GM18511 (cell line): ENCODE data around the gene AGT.
"Not testable (repeated sequence)": the region's sequence is repeated elsewhere in the genome, so short reads cannot be mapped to it uniquely, and the experiment has no call there.

Source experiments
- ATAC-seq: cut with Tn5 transposase; IDR thresholded peaks from one replicate; pipeline ENCODE4 v1.9.1; 2021; ENCODE audit warnings: mild to moderate bottlenecking, moderate library complexity; ENCODE audit not compliant: unreplicated experiment

The AGT gene

GRCh38 chr1:230708631-230709580 is 5.0 kb downstream of the AGT start:
- ATAC-seq, result no peak

DNA sequence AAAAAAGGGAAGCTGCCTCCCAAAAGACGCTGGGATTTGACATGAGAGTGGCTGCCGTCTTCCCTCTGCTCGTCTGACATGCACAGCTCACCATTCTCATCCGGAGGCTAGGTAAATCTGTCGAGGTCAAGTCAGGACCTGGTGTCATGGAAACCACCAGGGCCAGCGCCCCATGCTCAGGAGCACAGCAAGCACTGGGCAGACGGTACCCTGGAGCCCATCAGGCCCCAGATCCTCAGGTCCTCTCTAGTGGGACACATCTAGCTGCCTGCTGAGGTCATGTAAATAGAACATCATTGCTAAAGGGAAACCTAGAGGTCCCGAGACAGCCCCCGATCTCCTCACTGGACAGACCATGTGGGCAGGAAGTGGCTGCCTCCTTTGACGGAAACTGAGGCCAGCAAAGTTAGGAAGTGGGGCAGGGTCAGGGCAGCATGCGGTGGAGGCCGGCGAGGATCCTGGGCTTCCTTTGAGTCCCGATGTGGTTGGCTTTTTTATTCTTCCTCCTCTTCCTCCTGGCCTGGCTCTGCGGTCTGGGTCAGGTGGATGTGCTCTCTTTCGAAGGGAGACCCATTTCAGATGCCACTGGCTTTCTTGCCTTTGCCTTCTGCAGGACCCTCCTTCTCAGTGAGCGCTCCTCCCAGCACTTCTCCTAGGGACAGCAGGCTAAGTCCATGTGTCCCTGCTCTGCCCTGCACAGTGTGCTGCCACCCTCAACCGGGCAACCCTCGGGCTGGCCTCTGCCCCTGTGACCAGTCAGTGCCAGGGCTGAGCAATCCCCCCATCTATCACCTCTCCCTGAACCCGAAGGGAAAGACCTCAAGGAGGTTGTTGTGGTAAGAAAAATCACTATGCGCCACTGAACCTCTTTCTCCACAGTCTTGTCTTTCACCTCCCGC is 5.9 kb downstream of the AGT start:
- no peak for ATAC-seq

- ATAC-seq, result no peak
These were observed 6.8 kb downstream of the AGT start for GRCh38 chr1:230706887-230707731.

DNA sequence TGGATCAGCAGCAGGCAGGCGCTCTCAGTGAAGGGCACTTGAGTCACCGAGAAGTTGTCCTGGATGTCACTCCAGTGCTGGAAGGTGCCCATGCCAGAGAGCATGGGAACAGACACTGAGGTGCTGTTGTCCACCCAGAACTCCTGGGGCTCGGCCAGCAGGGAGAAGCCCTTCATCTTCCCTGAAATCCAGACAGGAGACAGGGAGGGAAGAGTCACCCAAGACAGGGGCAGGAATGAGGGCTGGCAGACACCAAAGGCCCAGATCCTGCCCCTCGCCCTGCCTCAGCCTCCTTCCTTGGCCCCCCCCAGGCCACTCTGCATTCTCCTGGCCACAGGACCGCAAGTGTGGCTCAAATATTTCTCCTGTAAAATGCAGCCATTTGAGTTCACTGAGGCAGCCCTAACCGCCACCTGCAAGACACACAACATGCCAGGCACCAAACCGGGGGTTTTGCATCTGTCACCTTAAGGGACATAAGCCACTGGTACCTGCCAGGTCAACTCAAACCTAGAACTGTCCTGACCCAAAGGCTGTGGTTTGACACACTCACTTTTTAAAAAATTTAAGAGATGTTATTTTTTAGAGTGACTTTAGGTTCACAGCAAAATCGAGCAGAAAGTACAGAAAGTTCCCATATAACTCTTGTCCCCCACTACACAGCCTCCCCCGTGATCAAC is 7.8 kb downstream of the AGT start:
- ATAC-seq, result no peak

DNA sequence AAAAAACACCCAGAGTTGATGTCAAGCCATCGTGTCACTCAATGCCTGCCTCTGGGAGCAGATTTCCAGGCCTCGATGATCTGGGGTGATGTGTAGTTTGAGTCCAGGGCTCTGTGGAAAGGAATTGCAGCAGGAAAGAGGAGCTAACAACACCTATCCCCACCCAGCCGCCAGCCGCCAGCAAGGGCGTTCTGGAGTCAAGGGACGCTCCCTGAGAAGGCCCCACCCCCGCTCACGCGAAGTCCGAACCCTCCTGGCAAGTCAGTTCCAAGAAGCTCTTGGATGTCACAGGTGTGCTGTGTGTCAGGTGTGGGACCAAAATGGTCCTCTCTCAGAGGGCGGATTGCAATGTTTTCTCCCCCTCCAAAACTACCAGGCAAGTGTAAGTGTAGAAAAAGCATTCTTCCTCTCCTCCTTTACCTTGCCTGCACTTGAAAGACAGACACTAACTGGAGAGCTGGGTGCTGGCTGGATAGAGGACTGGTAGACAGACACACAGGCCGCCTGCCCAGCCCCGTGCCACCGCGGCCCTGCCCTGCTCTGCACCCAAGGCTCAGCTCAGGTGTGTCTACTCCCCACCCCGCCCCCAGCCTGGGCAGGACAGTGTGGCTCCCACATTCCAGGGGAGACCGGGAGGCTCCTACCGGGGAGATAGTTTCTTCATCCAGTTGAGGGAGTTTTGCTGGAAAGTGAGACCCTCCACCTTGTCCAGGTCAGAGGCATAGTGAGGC is 8.5 kb downstream of the AGT start:
- ATAC-seq, result no peak

- no peak for ATAC-seq
These were observed 9.1 kb downstream of the AGT start for GRCh38 chr1:230704830-230705229.

- no peak for ATAC-seq
These were observed 10.1 kb downstream of the AGT start for GRCh38 chr1:230703679-230704385.

GRCh38 chr1:230702934-230703678 is 10.8 kb downstream of the AGT start:
- no peak for ATAC-seq

DNA sequence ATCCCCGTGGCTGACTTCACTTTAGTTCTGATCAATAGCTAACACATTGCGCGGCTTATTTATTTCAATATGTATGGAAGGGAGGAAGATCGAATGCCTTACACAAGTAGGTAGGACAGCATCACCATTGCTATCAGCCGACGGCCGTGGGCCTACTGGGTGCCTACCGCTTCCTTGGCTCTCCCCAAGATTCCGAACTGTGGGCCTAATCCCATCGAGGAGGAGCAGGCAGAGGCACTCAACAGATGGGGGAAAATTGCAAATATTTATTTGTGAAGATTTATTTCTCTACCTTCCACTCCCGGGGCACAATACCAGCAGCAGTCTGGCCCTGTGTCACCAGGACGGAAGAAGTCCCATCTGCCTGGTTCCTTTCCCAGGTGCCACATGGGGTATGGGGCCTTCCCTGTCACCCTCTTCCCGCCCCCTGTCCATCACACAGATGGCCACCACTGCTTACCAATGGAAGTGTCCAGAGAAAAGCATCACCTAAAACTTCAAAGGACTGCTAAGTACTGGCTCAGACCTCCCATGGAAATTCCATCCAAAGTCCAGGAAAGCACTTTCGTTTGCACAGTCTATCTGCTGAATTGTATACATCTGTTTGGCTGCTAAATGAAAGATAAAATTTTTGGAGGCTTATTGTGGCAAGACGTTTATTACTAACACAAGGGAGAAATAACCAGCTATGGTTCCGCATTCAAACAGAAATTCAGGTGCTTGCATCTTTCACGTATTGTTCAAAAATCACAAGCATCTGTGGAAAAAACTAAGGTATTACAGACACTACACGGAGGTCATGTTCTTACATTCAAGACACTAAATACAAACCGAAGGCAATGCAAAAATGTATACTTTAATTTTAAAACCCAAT is 11.8 kb downstream of the AGT start:
- no peak for ATAC-seq

GRCh38 chr1:230701434-230701833 is 12.5 kb downstream of the AGT start:
- ATAC-seq, result no peak

GRCh38 chr1:230700132-230700531 is 13.8 kb downstream of the AGT start:
- ATAC-seq, result no peak

GRCh38 chr1:230699716-230700115 is 14.2 kb downstream of the AGT start:
- no peak for ATAC-seq

GRCh38 chr1:230698964-230699363 is 15.0 kb downstream of the AGT start:
- not testable (repeated sequence) for ATAC-seq

- ATAC-seq, result no peak
These were observed 15.8 kb downstream of the AGT start for GRCh38 chr1:230698130-230698529.

DNA sequence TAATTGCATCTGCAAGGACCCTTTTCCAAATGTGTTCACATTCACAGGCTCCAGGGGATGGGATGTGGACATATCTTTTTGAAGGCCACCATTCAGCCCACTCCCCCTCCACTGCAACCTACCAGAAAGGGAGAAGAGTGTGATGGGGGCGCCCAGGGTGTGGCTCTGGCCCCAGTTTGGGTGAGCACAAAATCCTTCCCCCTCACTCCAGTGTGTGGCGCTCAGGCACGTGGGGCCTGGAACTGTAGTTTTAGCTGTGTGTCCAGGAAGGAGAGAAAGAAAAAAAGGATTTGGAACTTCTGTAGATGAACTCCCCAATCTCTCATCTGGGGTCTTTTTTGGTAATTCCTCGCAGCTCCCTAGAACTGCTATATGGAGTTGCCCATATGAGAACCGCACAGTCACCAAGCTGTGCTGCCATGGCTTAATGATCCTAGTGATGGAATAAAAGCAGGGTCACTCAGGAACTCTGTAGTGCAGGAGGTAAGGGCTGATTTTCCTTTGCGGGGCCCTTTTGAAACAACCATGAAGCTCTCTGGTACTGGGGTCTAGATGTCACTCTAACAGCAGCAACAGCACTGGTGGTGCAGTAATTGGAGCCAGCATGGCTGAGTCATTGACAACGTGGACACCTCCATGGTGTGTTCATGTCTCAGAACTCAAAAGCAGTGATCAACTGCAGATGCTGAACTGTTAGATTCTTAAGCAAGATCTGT is 17.0 kb downstream of the AGT start:
- ATAC-seq, result no peak

DNA sequence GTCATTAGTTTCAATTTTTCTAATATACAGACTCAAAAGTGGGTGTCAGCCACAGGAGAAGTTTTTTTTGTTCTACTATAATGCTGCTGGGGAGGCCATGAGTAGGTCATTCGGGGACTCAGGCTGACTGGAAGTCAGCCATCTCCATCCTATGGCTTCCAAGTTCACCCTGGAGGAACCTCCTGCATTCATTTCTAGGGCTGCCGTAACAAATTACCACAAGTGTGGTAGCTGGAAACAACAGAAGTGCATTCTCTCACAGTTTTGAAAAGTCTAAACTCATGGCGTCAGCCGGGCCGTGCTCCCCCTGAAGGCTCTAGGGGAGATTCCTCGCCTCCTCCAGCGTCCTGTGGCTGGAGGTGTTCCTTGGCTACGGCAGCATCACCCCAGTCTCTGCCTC is 17.7 kb downstream of the AGT start:
- no peak for ATAC-seq

- ATAC-seq, result no peak
These were observed 18.9 kb downstream of the AGT start for GRCh38 chr1:230694991-230695390.
